GM19452 (cell line): Measurements from ENCODE around the gene ANTXR2.
"Not testable (repeated sequence)": the region's sequence is repeated elsewhere in the genome, so short reads cannot be mapped to it uniquely, and the experiment has no call there.

ENCODE experiments used
- ATAC-seq: cut with Tn5 transposase; IDR thresholded peaks from one replicate; pipeline ENCODE4 v1.9.1; 2021; ENCODE audit not compliant: unreplicated experiment

ANTXR2 gene

GRCh38 chr4:79923281-79923680 lies 149.7 kb downstream of the ANTXR2 start:
- no peak for ATAC-seq

- ATAC-seq, result no peak
These were observed 151.0 kb downstream of the ANTXR2 start for GRCh38 chr4:79922011-79922410.

DNA sequence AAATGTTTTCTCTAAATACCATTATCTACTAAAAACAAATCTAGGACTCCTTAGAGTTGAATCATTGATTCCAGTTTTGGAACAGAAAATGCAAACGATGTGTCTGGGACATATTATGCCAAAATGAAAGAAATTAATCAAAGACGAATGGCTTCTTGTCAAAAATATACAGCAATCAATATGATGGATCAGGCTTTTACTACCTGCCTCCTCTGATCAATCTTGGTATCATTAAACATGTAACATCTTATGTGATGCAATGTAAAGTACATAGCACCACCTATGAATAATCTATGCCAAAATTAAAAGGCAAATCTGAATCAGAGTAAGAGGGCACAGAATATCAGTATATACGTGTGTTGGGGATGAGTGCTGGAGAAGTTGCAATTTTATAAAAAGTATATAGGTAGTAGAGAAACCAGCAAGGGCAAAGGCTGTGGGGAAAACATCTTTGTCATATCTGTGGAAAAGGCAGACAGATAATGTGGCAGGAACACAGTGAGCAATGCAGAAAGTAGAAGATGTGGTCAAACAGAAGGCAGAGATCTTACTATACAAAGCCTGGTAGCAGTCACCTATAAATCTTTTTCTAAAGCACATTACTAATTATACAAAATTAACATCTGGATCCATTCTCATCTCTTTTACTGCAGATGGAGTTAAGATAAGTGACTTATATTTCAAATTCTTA lies 152.7 kb downstream of the ANTXR2 start:
- no peak for ATAC-seq

DNA sequence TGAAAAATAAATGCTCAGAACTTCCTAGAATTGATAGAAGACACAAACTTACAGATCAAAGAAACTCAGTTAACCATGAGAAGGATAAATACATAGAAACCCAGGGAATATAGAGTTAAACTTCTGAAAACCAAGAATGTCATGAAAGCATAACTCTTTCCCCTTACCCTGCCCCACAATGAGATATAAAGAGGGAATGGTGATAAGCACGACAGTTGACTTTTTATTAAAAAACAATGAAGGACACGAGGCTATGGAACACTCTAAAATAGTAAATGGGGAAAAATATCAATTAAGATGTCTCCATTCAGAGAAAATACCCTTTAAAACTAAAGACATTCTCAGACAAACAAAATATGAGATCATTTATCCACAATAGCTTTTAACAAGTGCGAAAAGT lies 154.7 kb downstream of the ANTXR2 start:
- ATAC-seq, result no peak

GRCh38 chr4:79917246-79917645 lies 155.8 kb downstream of the ANTXR2 start:
- peak; percentile 73 for ATAC-seq

GRCh38 chr4:79915246-79915645 lies 157.8 kb downstream of the ANTXR2 start:
- ATAC-seq, result no peak

DNA sequence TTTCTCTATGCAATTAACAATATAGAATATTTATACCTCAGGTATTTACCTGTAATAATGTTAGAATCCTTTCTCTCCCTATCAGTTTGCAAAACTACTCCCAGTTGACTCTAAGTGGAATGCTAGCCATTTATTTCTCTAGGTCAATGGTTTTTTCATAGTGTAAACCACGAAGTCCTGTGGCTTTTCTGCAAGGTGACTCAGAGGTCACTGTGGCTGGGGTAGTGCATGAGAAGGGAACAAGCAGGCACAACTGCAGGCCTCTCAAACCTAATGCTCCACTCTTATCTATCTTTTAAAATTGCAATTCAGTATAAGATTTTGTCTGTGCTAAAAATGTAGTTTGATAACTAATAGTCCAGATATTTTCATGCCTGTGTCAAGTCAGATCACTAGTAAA lies 159.4 kb downstream of the ANTXR2 start:
- ATAC-seq, result no peak

GRCh38 chr4:79907001-79907400 lies 166.0 kb downstream of the ANTXR2 start:
- ATAC-seq, result no peak

DNA sequence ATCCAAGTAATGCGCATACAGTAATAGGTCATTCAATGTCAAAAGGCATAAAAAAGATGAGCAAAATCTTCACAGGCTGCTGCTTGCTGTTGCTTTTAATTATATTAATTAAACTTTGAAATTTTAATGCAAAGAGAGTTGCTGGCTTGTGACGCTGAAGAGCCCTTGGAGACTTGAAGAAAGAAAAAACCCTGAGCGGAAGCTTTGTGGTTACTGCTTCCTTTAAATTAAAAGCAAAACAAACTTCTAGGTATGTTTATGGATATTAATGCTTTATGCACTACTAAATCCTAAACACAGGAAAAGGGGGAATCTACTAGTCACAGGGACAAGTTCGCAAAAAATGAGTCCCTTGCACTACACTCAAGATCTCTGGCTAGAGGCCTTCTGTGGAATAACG lies 166.7 kb downstream of the ANTXR2 start:
- ATAC-seq, result no peak

DNA sequence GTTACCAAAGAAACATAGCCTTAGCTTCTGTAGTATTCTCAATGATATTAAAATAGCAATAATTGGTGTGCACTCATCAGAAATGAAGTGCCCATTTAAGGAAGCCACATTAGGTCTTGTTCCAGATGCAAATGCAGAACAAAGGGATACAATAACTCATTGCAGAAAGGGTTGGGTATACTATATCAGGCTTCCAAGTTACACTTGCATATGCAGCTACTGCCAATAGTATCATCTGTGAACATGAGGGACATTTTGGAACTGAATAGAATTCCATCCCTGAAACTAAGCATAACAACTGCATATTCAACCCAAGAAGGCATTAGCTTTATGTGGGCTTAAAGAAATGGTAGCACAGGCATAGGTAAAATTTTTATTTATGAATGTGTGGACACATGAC lies 167.8 kb downstream of the ANTXR2 start:
- ATAC-seq, result no peak

GRCh38 chr4:79904331-79904730 lies 168.7 kb downstream of the ANTXR2 start:
- no peak for ATAC-seq

DNA sequence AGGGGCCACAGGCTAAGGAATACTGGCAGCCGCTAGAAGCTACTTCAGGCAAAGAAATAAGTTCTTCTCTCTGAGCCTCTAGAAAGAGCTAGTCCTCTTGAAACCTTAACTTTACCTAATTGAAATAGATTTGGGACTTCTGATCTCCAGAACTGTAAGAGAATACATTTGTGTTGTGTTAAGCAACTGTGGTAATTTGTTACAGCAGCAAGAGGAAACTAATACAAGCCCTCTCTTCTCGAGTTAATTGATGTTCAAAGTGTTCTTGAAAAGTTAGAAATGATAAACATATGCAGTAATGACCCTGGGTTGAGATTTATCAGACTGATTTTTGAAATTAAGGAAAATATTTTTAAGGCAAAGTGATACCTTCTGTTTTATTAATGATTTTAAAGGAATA lies 172.8 kb downstream of the ANTXR2 start:
- no peak for ATAC-seq

DNA sequence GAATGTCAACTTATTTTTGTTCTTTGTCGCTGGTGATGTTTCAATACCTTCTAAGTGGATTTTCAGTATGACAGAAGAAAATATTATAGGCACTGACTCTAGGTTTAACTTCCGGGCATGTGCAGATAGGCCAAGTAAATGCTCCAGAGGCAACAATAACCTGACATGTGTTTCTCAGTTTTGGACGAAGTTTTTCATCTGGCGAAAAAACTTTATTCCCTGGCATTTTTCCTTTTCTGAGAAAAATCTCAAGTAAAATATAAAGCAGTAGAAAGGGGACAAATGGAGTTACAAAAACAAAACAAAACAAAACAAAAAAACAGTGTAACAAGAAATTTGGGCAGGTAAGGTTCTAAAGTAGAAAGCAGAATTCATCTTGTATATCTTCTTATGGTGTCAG lies 173.5 kb downstream of the ANTXR2 start:
- ATAC-seq, result no peak

DNA sequence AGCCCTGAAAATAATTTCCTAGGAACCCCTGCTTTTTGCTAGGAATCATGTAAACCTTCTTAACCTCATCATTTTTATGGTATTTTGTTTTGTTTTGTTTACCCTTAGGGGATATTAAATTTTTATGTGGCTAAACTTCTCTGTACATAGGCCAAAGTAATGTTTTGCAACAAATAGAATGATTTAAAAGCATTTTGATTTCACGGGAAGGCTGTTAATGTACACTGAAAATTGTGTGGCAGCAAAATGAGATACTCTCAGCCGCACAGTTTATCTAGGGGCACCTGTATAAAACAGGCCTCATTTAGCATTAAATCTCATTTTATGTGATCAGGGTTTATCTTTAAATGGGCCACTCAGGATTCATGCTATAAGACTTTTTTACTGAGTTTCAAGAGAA lies 175.0 kb downstream of the ANTXR2 start:
- no peak for ATAC-seq

- no peak for ATAC-seq
These were observed 175.9 kb downstream of the ANTXR2 start for GRCh38 chr4:79897174-79897573.

DNA sequence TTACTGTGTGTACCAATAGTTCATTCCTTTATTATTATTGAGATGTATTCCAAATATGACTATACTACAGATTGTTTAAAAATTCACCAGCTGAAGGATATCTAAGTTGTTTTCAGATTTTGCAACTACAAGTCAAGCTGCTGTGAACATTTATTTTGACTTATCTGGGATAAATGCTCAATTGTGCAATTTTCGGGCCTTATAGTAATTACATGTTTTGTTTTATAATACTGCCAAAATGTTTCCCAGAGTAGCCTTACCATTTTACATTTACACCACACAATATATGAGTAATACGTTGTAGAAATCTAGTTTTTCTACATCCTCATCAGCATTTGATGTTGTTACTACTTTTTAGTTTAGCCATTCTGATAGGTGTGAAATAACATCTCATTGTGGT lies 179.6 kb downstream of the ANTXR2 start:
- no peak for ATAC-seq

DNA sequence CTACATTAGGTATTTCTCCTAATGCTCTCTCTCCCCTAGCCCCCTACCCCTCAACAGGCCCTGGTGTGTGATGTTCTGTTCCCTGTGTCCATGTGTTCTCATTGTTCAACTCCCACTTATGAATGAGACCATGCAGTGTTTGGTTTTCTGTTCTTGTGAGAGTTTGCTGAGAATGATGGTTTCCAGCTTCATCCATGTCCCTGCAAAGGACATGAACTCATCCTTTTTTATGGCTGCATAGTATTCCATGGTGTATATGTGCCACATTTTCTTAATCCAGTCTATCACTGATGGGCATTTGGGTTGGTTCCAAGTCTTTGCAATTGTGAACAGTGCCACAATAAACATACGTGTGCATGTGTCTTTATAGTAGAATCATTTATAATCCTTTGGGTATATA lies 184.0 kb downstream of the ANTXR2 start:
- ATAC-seq, result not testable (repeated sequence)

GRCh38 chr4:79886557-79886956 lies 186.5 kb downstream of the ANTXR2 start:
- no peak for ATAC-seq

DNA sequence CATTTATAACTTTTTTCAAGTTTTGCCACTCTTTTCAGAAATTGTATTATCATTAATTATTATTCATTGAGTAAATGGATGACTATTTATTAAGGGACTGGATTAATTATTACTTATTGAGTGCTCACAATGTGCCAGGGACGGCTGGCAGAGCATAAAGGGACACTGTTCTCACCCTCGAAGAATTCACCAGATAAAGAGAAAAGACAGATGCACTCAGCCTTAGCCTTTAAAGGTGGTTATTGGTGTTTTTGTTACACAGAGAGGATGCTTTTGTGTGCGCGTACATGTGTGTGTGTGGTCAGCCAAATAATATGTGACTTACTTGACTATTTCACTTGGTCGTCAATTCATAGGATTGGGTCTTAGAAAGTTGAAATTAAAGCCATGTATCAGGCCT lies 187.0 kb downstream of the ANTXR2 start:
- ATAC-seq, result no peak

DNA sequence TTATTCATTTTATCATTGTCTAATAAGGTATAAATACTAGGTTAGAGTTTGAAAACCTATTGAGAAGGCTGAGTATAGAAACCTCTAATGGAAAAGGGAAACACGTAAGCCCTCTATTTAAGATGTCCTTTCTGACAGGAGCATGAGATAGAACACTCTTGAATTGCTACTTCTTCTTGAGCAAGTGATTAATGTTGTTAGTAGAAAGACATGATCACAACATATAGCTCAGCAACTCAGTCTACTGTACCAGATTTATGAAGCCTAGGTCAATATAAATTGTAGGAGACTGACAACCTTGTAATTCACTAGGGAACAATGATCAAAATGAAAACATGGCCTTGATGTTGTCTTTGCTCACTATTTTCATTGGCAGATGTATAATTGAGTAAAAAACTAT lies 189.7 kb downstream of the ANTXR2 start:
- no peak for ATAC-seq

GRCh38 chr4:79882806-79883205 lies 190.2 kb downstream of the ANTXR2 start:
- no peak for ATAC-seq

- no peak for ATAC-seq
These were observed 191.6 kb downstream of the ANTXR2 start for GRCh38 chr4:79881407-79881806.

DNA sequence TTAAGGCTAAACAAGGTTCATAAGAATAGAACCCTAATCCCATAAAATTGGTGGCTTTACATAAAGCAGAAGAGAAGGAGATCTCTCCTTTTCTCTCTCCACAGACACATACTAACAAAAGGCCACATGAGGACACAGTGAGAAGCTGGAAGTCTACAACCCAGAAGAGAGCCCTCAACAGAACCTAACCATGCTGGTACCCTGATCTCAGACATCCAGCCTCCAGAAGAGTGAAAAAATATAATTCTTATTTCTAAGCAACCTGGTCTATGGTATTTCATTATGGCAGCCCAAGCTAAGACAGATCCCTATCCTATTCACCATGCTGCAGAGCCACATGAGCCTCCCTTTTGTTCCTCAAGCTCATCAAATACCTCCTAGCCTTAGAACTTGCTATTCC lies 195.5 kb downstream of the ANTXR2 start:
- no peak for ATAC-seq
